Neuronal stem cell (in vitro differentiated cells): ENCODE measurements around the gene HACE1.
A peak's percentile ranks its signal among the peaks of the same experiment; 100 is the strongest.

Experiments
- DNase-seq: peaks from one replicate; pipeline ENCODE4 v3.0.0-alpha.2; 2013; ENCODE audit warnings: low spot score
- H2AFZ ChIP-seq: one replicate; pipeline ENCODE4 v1.6.1; 2013; ENCODE audit warnings: mild to moderate bottlenecking, low read length, inconsistent platforms
- H2AK5ac ChIP-seq: 2 replicates; pipeline ENCODE4 v1.6.1; 2013; ENCODE audit warnings: low read depth, mild to moderate bottlenecking, inconsistent platforms, low read length, moderate library complexity, mixed read lengths
- H2BK120ac ChIP-seq: 2 replicates; pipeline ENCODE4 v1.6.1; 2013; ENCODE audit warnings: low read depth, mild to moderate bottlenecking, inconsistent platforms, low read length, moderate library complexity, mixed read lengths
- H2BK12ac ChIP-seq: one replicate; pipeline ENCODE4 v1.6.1; 2013; ENCODE audit warnings: low read length, inconsistent platforms
- H2BK15ac ChIP-seq: 2 replicates; pipeline ENCODE4 v1.6.1; 2013; ENCODE audit warnings: mild to moderate bottlenecking, low read length, inconsistent platforms, mixed read lengths
- H2BK5ac ChIP-seq: one replicate; pipeline ENCODE4 v1.6.1; 2013; ENCODE audit warnings: inconsistent platforms, mild to moderate bottlenecking, low read length, moderate library complexity
- H3K14ac ChIP-seq: one replicate; pipeline ENCODE4 v1.6.1; 2013; ENCODE audit warnings: low read length, inconsistent platforms
- H3K18ac ChIP-seq: 2 replicates; pipeline ENCODE4 v1.6.1; 2013; ENCODE audit warnings: low read length, inconsistent platforms
- H3K23ac ChIP-seq: 2 replicates; pipeline ENCODE4 v1.6.1; 2013; ENCODE audit warnings: low read depth, mild to moderate bottlenecking, mixed read lengths, low read length, inconsistent platforms; ENCODE audit not compliant: poor library complexity
- H3K27ac ChIP-seq: replicated peaks from 3 replicates; pipeline ENCODE4 v1.5.1; 2013; ENCODE audit warnings: low read length, inconsistent platforms
- H3K27me3 ChIP-seq, 3 experiments: 2 replicates each; pipeline ENCODE4 v1.6.1; 2013; ENCODE audit warnings: low read length in 3 of 3, mild to moderate bottlenecking in 2 of 3, inconsistent platforms in 1 of 3, low read depth in 1 of 3, mixed read lengths in 1 of 3, moderate library complexity in 1 of 3; ENCODE audit not compliant: control insufficient read depth in 3 of 3, insufficient read depth in 3 of 3
- H3K36me3 ChIP-seq, 2 donors: replicated peaks in 1 of 2; 2 replicates each; pipeline ENCODE4 v1.6.1; 2013; ENCODE audit warnings: low read length in 2 of 2; ENCODE audit not compliant: control insufficient read depth in 2 of 2, insufficient read depth in 2 of 2
- H3K4ac ChIP-seq: 2 replicates; pipeline ENCODE4 v1.6.1; 2013; ENCODE audit warnings: inconsistent platforms, mild to moderate bottlenecking, low read length, moderate library complexity
- H3K4me1 ChIP-seq, 2 donors: 1 replicate in 1 of 2; 2 replicates in 1 of 2; pipeline ENCODE4 v1.6.1; 2013; ENCODE audit warnings: low read length in 2 of 2, low read depth in 1 of 2; ENCODE audit not compliant: control insufficient read depth in 2 of 2, insufficient read depth in 1 of 2
- H3K4me2 ChIP-seq: one replicate; pipeline ENCODE4 v1.6.1; 2013; ENCODE audit warnings: mild to moderate bottlenecking, low read length, inconsistent platforms; ENCODE audit not compliant: insufficient read depth, poor library complexity, severe bottlenecking
- H3K4me3 ChIP-seq, 2 donors: 2 replicates each; pipeline ENCODE4 v1.5.1; 2013; ENCODE audit warnings: low read length in 2 of 2, mild to moderate bottlenecking in 2 of 2, inconsistent platforms in 1 of 2, moderate library complexity in 1 of 2
- H3K79me1 ChIP-seq: one replicate; pipeline ENCODE4 v1.6.1; 2013; ENCODE audit warnings: low read depth, mild to moderate bottlenecking, inconsistent platforms, low read length, moderate library complexity
- H3K9ac ChIP-seq: one replicate; pipeline ENCODE4 v1.6.1; 2013; ENCODE audit warnings: mild to moderate bottlenecking, low read depth, low read length, inconsistent platforms; ENCODE audit not compliant: poor library complexity
- H3K9me3 ChIP-seq, 2 donors: replicated peaks in 1 of 2; 2 replicates each; pipeline versions ENCODE3 to v1.6.1; 2013; ENCODE audit warnings: low read length in 2 of 2, mild to moderate bottlenecking in 2 of 2, inconsistent platforms in 1 of 2, low read depth in 1 of 2, mixed read lengths in 1 of 2, moderate library complexity in 1 of 2; ENCODE audit not compliant: control insufficient read depth in 2 of 2, insufficient read depth in 1 of 2
- H4K8ac ChIP-seq: one replicate; pipeline ENCODE4 v1.6.1; 2013; ENCODE audit warnings: low read depth, mild to moderate bottlenecking, inconsistent platforms, low read length, moderate library complexity
- H4K91ac ChIP-seq: one replicate; pipeline ENCODE4 v1.6.1; 2013; ENCODE audit warnings: low read length, low read depth, mild to moderate bottlenecking, inconsistent platforms; ENCODE audit not compliant: poor library complexity
- WGBS, 2 donors: extraction: QIAGEN DNeasy Blood & Tissue Kit; methylation state at CpG; one replicate each; pipeline ENCODE4 v1.1.7; 2013; ENCODE audit warnings: missing lambda C conversion rate in 2 of 2, mixed read lengths in 1 of 2; ENCODE audit not compliant: insufficient read length in 2 of 2, insufficient replicate concordance in 1 of 2; ENCODE audit errors: extremely low coverage in 2 of 2; 5-methylcytosine and 5-hydroxymethylcytosine counted together

HACE1 gene

GRCh38 chr6:104685871-104686549 lies 173.7 kb downstream of the HACE1 start:
- no peak overlapping the region for H2AK5ac ChIP-seq
- H3K4me2 ChIP-seq: no peak overlapping the region
- no peak overlapping the region for H3K9ac ChIP-seq
- no peaks in the 10 kb centered on the region for H3K27me3 ChIP-seq
- H3K18ac ChIP-seq: no peak overlapping the region
- H3K4me1 ChIP-seq: peaks cover 0 to 2% of the 10 kb centered on the region in 2 donors
- no peak overlapping the region for H2BK5ac ChIP-seq
- H3K9me3 ChIP-seq: peaks cover 0 to 2% of the 10 kb centered on the region in 2 donors
- no peak overlapping the region for H2BK120ac ChIP-seq
- no CpG with 5 or more reads among the region's 6 CpGs for WGBS, 2 donors
- no peak overlapping the region for H3K4ac ChIP-seq
- no peak overlapping the region for H4K8ac ChIP-seq
- no peak overlapping the region for H3K27ac ChIP-seq
- H2BK12ac ChIP-seq: no peak overlapping the region
- H3K79me1 ChIP-seq: no peaks in the 10 kb centered on the region
- H3K36me3 ChIP-seq: no peaks in the 10 kb centered on the region
- no peak overlapping the region for H2AFZ ChIP-seq
- no peak overlapping the region for H3K4me3 ChIP-seq
- H3K23ac ChIP-seq: no peak overlapping the region
- H4K91ac ChIP-seq: no peak overlapping the region
- DNase-seq: no peak
- no peak overlapping the region for H2BK15ac ChIP-seq
- H3K14ac ChIP-seq: no peak overlapping the region

GRCh38 chr6:104684911-104685415 lies 174.8 kb downstream of the HACE1 start:
- Histone ChIP-seq H2BK12ac (no peak overlapping the region), H3K18ac (no peak overlapping the region), H3K9ac (no peak overlapping the region), H3K9me3 (no peaks in the 10 kb centered on the region), H3K4me1 (peaks cover 0 to under 1% of the 10 kb centered on the region in 2 donors), H2BK5ac (no peak overlapping the region), H2AK5ac (no peak overlapping the region), H3K27ac (no peak overlapping the region), H2AFZ (no peak overlapping the region), H3K27me3 (no peaks in the 10 kb centered on the region), H4K91ac (no peak overlapping the region), H3K4me3 (no peak overlapping the region), H4K8ac (no peak overlapping the region), H3K36me3 (no peaks in the 10 kb centered on the region), H3K14ac (no peak overlapping the region), H2BK120ac (no peak overlapping the region), H3K4me2 (no peak overlapping the region), H3K23ac (no peak overlapping the region), H2BK15ac (no peak overlapping the region), H3K79me1 (no peaks in the 10 kb centered on the region), H3K4ac (no peak overlapping the region)
- no CpG with 5 or more reads among the region's 2 CpGs for WGBS, 2 donors
- DNase-seq: no peak

GRCh38 chr6:104683809-104684208 lies 175.9 kb downstream of the HACE1 start:
- DNase-seq: no peak
- H3K4me2 ChIP-seq: no peak overlapping the region

GRCh38 chr6:104682722-104683643 lies 176.7 kb downstream of the HACE1 start:
- Histone ChIP-seq H3K18ac (no peak overlapping the region), H2BK5ac (no peak overlapping the region), H3K36me3 (no peaks in the 10 kb centered on the region), H3K14ac (no peak overlapping the region), H2BK12ac (no peak overlapping the region), H4K91ac (no peak overlapping the region), H3K27ac (no peak overlapping the region), H3K4me1 (no peaks in the 10 kb centered on the region), H3K79me1 (no peaks in the 10 kb centered on the region), H3K4me2 (no peak overlapping the region), H4K8ac (no peak overlapping the region), H3K9me3 (peaks cover 0 to 4% of the 10 kb centered on the region in 2 donors), H2BK120ac (no peak overlapping the region), H2AFZ (no peak overlapping the region), H3K27me3 (no peaks in the 10 kb centered on the region), H3K4ac (no peak overlapping the region), H2BK15ac (no peak overlapping the region), H3K23ac (no peak overlapping the region), H2AK5ac (no peak overlapping the region), H3K4me3 (no peak overlapping the region), H3K9ac (no peak overlapping the region)
- no CpG with 5 or more reads among the region's 15 CpGs for WGBS, 2 donors
- peak; percentile 54 for DNase-seq

More at GRCh38 chr6:104683809-104684208, 175.9 kb downstream of the HACE1 start:
- H2BK5ac ChIP-seq: no peak overlapping the region
- no peak overlapping the region for H4K8ac ChIP-seq
- no peak overlapping the region for H2BK120ac ChIP-seq
- H2BK15ac ChIP-seq: no peak overlapping the region
- no peak overlapping the region for H3K14ac ChIP-seq
- no peaks in the 10 kb centered on the region for H3K4me1 ChIP-seq
- H3K79me1 ChIP-seq: no peaks in the 10 kb centered on the region
- no CpG with 5 or more reads among the region's 4 CpGs for WGBS, 2 donors
- H2AK5ac ChIP-seq: no peak overlapping the region
- no peaks in the 10 kb centered on the region for H3K36me3 ChIP-seq
- no peak overlapping the region for H2BK12ac ChIP-seq
- H3K9me3 ChIP-seq: peaks cover 0 to under 1% of the 10 kb centered on the region in 2 donors
- H3K27ac ChIP-seq: no peak overlapping the region
- no peak overlapping the region for H3K4me3 ChIP-seq
- no peaks in the 10 kb centered on the region for H3K27me3 ChIP-seq
- H3K23ac ChIP-seq: no peak overlapping the region
- H2AFZ ChIP-seq: no peak overlapping the region
- H3K9ac ChIP-seq: no peak overlapping the region
- H3K18ac ChIP-seq: no peak overlapping the region
- no peak overlapping the region for H3K4ac ChIP-seq
- no peak overlapping the region for H4K91ac ChIP-seq
